IPS-NIHi11 (cell line): Measurements from ENCODE around the gene FEN1.

Experiments
- DNase-seq: peaks from one replicate; pipeline ENCODE4 v3.0.0; 2012; ENCODE audit warnings: mixed read lengths, low spot score

FEN1 gene

DNA sequence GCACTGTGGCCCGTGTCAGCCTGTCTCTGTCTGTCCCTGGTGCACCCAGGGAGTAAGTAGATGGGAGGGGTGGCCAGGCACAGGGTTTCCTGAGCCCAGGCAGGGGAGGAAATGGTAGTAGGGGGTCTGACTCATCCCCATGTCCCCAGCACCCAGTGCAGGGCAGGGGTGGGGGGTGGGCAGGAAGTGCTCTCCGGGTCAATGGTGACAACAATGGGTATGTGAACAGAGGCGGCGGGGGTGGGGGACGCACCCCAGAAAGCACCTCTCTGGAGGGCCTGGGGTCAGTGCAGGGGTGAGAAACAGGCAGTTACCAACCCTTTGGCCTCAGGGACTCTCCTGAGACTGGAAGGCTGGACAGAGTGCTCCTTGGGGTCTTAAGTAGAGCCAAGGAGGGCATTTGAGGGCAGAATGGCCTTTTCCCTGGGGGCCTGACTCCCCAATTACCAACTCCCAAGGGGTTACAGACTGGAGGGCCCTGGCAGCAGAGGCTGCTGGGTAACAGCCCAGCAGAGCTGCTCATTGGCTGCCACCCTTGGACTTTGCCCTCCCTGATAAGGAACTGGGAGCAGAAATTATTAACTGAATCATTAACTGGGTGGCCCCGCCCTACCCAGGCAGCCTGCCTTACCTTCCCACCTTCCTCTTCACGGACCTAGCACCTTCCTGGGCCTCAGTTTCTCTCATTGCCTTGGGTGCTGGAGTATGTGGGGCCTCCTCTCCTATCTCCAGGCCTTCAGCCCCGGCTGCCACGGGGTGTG is 36.1 kb upstream of the FEN1 start:
- no peak for DNase-seq

DNA sequence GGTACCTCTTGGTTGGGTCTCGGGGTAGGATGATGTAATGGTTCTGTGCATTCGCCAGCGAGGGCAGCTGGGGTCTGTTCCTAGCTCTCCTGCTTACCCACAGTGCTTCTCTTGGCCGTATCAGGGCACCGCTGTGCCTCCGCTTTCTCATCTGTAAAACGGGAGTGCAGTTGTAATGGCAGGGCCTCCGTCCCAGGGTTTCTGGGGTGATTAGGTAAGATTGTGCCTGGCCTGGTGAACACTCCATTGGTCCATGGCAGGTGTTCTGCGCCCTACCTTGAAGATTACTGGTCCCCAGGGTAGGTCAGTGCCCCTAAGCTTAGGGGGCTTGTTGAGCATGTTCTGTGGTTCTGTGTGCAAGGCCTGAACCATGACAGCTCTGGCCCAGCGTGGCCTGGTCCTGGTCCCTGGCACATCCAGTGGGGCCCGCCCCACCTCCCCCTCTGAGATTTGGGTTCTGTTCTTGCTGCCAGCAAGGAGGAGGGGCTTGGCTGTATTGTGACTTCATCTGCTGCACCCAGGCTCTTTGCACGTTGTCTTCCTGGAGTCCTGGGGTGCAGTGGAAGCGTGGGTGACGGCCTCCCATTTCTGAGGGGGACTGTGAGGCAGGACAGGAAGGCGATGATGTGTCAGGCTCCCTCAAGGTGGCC is 35.4 kb upstream of the FEN1 start:
- no peak for DNase-seq

DNA sequence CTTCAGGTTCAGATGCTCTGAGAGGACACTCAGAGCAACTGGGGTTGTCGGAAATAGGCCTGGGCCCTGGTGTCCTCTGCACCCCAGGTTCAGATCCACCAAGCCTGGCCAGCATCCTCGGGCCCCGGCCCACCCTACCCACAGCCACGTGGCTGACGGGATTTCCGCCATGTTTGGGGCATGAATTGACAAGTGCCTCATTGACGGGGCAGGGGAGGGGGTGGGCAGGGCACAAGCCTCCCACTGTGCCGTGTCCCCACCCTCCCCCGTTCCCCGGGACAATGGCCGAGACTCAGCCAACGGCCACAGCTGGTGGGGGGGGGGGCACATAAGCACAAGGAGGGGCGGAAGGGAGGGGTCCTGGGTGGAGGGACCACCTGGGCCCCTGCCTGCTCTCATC is 31.8 kb upstream of the FEN1 start:
- no peak for DNase-seq

GRCh38 chr11:61761440-61762222 is 31.1 kb upstream of the FEN1 start:
- no peak for DNase-seq

GRCh38 chr11:61762223-61762615 is 30.5 kb upstream of the FEN1 start:
- no peak for DNase-seq

DNA sequence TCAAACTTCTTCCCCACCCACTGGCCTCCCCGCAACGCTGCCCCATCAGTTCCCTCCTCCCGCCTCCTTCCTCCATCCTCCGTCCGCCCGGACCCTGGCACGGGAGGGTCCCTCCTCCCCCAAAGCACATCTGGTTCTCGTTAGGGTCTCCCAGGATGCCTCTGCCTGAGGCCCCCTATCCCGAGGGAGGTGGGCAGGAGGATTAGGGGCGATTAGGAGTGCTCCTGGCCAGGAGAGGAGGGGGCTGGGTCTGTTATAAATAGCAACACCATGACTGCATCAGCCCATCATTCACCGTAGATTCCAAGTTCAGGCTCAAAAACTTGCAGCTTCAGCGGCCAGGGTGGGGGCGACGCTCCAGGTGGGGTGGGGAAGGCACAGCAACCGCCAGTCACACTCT is 29.9 kb upstream of the FEN1 start:
- DNase-seq = no peak

DNA sequence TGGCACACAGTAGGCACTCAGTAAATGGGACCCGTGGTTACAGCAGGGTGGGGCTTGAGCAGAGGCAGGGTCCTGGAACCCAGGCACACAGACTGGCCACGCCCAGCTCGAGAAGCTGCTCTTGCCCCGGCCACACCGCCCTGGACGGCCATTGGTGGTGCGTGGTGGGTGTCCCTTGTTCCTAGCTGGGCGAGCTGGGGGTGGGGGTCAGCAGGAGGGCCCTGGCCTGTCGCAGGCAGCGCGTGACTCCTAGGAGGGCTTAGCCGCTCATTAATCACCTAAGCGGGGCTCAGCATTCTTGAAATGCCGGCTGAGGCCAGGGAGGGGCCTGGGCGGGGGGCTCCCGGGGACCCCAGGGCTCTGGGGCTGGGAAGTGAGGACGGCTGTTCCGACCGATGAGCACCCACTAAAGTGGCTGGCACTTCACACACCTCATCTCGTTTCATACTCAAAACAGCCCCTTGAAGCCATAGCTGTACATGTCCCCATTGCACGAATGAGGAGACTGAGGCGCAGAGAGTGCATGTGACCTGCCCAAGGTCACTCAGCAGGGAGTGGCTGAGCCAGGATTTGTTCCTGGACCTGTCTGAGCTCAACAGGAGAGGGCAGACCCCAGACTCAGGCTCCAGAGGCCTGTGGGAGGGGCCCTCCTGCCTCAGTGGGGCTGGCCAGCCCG is 28.6 kb upstream of the FEN1 start:
- DNase-seq = no peak

GRCh38 chr11:61764606-61765260 is 28.0 kb upstream of the FEN1 start:
- DNase-seq = peak; percentile 84

GRCh38 chr11:61765550-61766253 is 27.0 kb upstream of the FEN1 start:
- no peak for DNase-seq

DNA sequence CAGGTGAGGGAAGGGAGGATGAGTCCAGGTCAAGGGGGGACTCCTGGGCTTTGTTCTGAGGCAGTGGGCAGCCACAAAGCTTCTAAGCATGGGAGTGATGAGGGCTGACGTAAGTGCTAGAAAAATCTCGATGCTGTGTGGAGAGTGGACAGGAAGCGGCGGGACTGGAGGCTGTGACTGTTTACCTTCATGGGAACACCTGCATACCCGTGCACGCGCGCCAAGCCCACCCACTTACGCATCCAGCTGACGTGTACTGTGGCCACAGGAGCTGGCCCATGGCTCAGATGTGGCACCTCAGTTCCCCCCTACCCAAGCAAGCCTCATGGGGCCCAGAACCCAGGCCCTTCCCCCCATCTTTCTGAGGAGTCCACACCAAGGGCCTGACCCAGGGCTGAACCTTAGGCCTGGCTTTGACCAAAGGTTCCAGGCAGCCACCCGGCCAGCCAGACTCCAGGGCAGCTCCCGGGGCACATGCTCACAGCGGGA is 26.3 kb upstream of the FEN1 start:
- no peak for DNase-seq

DNA sequence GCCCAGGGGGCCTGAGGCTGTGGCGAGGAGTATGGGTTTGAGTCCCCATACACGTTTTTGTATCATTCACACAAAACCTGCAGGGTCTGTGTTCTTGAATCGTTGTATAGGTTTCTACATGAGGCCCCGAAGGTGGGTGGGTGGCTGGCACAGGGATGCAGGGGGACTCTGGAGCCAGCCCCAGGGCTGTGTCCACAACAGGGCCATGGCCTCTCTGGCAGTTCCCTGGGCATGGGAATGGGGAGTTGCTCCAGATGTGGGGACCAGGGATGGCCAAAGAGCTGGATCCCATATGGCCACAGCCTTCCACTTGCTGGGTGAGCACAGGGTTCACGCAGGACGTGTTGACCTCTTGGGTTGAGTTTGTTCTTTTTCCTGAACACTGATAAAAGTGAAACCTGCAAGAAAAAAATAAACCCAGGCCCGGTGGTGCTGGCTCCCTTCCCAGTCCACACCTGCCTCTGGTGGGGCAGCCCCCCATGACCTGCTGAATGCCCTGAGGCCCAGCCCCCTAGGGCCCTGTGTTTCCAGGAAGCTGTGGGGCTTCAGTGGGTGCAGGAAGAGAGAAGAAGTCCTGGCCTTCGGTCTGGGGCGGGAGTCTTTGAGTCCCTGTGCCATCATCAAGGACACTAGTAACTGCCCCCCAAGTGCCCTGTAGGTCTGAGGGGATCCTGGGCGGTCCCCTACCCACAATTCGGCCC is 24.2 kb upstream of the FEN1 start:
- DNase-seq = no peak

- DNase-seq = peak; percentile 73
Observed at GRCh38 chr11:61769169-61769920, 23.4 kb upstream of the FEN1 start.

- DNase-seq = no peak
Observed at GRCh38 chr11:61769946-61770683, 22.6 kb upstream of the FEN1 start.

GRCh38 chr11:61771195-61771894 is 21.4 kb upstream of the FEN1 start:
- no peak for DNase-seq

- DNase-seq = peak; percentile 75
Observed at GRCh38 chr11:61771985-61772455, 20.7 kb upstream of the FEN1 start.

- DNase-seq = no peak
Observed at GRCh38 chr11:61773356-61773755, 19.4 kb upstream of the FEN1 start.

DNA sequence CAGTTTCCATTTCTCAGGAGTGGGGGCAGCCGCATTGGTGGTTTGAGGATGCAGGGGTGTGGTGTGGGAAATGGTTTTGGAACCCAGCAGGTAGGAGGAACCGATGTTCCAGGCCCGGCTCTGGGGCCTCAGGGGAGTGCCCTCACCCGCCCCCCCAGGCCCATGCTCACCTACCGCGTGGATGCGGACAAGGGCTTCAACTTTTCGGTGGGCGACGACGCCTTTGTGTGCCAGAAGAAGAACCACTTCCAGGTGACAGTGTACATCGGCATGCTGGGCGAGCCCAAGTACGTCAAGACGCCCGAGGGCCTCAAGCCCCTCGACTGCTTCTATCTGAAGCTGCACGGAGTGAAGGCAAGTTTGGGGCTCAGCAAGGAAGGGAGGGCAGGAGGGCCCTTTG is 18.9 kb upstream of the FEN1 start:
- no peak for DNase-seq

- DNase-seq = no peak
Observed at GRCh38 chr11:61774411-61774810, 18.3 kb upstream of the FEN1 start.
